Amniotic stem cell (primary cell): Measurements from ENCODE around the gene CYCS.
A peak's percentile ranks its signal among the peaks of the same experiment; 100 is the strongest.

ENCODE experiments used
- DNase-seq: peaks from one replicate; lab custom pipeline; 2025; lab: John Stamatoyannopoulos, UW

Gene CYCS

DNA sequence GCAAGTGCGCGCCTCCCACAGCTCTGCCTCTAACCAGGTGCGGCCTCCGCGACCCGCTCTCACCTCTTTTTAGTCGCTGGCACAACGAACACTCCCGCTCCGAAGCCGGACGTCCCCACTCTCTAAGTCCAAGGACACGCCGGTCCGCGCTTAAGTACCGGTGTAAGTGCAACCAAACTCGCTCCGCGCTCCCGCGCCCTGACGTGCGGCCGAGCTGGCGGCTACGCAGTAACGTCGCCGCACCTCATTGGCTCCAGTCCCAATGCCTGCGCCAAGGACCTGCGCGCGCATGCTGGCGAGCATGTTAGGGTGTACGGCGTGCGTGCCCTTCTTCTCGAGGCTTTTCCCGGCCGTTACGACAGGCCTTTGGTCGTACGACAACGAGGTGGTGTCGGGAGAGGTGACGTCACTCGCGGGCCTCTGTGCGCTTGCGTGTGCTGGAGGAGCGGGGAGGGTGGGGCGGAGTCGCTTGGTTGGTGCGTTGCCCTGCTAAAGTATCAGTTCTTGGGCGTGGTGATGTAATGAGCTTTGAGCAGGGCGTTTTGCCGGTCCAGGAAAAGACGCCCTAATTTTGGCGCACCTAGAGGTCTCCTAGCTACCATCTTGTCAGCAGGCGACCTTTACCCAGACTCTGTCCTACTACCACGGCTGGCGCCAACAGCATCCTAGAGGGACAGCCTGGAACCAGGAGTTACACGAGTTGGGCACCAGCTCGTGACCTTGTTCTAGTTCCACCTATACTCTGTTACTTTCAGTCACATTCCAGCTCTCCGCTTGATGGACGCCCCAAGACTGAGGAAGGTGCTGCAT is at the start of gene CYCS:
CYCS (minus strand) TSS at position 124 of the 810 bp plus-strand sequence. CDS start 1,141 bp downstream, outside the sequence.
- peak; percentile 100 for DNase-seq

DNA sequence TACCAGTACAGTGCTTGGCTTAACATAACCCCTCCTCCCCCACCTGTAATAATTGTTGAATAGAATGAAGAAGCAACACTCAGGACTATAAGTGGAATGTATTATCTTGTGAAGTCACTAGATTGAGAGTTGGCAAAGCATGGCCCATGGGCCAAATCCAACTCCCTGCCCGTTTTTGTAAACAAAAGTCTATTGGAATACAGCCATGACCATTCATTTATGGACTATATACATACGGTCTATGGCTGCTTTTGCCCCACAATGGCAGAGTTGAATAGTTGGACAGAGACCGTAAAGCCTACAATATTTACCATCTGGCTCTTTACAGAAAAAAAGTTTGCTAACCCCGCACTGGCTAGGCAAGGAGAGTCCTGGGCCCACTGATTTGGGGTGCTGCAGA is 48.1 kb upstream of the CYCS start:
- no peak for DNase-seq

DNA sequence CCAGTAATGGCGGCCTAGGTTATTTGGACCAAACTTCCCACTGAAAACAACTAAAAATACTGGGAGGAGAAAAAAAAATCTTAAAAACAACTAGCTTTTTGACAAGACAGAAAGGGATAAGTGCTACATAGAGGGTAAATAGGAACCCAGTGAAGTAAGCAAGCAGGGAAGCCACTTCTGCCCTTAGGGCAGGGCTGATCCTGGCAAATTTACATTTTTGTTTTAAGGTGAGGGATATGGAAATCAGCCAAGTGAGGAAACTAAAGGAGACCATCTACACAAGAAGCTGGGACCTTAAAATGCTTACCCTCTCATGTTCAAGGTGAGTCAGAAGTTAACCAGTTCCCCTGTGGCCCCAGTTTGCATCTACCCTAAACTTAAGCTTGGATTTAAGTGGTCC is 46.5 kb upstream of the CYCS start:
- no peak for DNase-seq

DNA sequence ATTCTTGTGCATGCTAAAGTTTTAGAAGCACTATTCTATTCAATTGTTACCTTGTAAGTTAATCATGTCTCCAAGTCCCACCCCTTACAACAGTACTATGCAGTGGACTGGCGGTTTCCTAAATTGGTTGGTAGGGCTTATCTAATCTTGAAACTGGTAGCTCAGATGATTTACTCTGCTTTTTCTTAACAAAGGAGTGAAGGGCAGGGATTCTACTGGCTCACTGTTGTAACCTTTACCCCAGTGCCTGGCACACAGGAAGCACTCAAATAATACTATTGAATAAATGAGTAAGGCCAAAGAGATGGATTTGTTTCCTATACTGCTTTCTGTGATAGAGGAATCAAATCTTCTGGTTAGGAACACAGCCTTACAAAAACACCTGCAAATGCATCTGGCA is 46.0 kb upstream of the CYCS start:
- DNase-seq = no peak

DNA sequence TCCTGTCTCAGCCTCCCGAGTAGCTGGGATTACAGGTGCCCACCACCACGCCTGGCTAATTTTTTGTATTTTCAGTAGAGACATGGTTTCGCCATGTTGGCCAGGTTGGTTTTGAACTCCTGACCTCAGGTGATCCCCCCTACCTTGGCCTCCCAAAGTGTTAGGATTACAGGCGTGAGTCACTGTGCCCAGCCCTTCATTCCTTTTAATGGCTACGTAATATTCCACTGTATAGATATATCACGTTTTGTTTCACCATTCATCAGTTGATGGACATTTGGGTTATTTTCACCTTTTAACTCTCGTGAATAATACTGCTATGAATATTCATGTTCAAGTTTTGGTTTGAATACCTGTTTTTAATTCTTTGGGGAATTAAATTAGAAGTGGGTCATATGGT is 44.6 kb upstream of the CYCS start:
- no peak for DNase-seq

DNA sequence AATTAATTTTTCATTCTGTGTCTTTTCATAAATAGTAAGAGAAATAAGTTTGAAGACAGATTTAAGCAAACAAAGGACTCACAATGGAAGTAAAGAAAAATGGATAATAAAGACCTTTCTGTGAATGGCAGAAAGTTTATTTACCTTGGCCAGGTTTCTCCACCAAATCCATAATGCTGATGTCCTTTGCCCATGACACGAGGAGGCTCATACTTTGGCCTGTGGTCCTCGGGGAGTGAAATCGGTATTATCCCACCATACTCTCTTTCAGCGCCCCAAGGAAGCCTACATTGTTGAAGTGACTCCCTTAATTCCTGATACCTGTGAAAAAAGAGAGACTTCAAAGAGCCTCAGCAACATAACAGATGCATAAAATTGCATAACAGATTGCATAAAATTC is 43.1 kb upstream of the CYCS start:
- DNase-seq = no peak

DNA sequence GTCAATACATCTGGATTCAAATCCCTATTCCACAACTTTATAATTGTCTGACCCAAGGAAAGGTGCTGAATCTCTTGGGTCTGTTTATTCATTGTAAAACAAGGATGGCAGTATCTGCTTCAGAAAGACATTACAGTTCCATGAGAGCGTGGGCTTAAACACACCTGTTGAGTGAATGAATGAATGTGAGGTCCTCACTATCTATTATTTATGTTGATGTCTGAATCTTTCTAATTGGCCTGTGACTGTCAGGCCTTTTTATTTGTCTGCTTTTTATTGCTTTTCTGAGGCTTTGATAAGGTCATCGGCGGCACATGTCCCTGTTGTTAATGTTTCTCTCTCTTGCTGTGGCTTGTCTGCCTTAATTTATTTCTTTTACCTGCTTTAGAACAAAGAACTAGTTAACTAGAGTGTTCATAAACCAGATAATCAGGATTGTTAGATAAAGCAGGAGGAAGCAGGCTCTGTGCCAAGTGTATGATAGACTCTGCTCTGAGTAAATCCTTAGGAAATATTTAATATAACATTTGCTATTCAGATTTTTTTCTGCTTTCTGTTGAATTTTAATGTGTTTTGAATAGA is 42.3 kb upstream of the CYCS start:
- no peak for DNase-seq

DNA sequence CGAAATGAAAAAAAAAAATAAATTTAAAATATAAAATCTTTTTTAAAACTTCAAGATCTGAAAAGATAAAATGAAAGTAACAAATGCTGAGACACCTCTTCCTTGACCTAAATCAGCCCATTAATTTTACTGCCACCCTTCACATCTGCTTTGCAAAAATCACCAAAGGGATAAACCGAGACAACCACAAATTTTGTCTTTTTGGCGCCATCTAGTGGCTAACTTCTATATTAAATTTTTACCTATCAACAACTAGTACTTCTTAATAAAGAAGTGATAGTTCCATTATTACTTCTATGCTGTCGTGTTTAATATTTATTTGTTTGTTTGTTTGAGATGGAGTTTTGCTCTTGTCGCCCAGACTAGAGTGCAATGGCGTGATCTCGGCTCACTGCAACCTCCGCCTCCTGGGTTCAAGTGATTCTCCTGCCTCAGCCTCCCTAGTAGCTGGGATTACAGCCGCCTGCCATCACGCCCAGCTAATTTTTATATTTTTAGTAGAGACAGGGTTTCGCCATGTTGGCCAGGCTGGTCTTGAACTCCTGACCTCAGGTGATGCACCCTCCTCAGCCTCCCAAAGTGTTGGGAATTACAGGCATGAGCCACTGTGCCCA is 35.0 kb upstream of the CYCS start:
- peak; percentile 7 for DNase-seq

DNA sequence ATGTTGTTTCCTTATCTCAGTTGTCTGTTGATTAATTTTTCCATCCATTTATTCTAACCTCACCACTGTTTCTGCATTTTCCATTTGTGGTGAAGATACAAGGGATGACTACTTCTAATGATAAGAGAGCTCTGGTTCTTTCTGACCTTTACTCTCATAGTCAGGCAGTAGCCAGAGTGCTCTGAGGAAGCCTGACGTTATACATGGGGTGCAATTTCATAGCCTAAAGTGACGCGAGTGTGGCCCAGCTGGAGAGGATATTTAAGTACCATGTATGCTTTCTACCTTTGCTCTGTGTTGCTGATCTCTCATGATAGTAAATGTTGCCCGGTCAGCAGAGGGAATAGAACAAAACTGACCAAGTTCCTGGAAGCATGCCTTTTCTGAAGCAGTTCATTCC is 33.9 kb upstream of the CYCS start:
- no peak for DNase-seq

DNA sequence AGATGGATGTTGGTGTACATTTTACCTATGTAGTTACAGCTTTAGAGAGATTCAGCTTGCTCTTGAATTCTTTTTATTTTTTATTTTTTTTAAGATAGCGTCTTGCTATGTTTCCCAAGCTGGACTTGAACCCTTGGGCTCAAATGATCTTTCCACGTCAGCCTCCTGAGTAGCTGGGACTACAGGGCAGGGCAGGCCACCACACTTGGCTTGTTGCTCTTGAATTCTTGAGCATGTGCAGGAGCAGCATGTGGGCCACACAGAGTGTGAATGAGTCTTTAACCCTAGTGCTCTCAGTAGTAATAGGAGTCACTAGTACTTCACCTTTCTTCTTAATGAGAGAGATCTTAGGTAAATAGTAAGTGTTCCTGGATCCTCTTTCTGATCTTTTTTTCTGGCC is 26.7 kb upstream of the CYCS start:
- no peak for DNase-seq

DNA sequence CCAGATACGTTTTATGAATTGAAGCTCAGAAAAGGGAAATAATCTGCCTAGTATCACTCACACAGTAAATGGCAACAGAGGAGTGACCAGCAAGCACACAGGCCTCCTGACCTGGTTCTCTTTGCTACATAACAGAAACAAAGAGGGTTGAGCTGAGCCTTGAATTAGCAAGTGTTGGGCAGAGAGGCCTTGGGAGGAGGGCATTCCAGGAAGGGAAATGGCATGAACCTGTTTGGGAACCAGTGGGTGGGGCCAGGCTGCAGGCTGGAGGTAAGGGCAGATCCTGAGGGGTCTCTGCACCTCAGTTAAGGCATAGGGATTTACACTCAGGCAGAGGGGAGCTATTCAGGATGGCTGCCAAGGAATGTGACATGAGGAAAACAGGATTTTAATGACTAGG is 24.8 kb upstream of the CYCS start:
- no peak for DNase-seq

DNA sequence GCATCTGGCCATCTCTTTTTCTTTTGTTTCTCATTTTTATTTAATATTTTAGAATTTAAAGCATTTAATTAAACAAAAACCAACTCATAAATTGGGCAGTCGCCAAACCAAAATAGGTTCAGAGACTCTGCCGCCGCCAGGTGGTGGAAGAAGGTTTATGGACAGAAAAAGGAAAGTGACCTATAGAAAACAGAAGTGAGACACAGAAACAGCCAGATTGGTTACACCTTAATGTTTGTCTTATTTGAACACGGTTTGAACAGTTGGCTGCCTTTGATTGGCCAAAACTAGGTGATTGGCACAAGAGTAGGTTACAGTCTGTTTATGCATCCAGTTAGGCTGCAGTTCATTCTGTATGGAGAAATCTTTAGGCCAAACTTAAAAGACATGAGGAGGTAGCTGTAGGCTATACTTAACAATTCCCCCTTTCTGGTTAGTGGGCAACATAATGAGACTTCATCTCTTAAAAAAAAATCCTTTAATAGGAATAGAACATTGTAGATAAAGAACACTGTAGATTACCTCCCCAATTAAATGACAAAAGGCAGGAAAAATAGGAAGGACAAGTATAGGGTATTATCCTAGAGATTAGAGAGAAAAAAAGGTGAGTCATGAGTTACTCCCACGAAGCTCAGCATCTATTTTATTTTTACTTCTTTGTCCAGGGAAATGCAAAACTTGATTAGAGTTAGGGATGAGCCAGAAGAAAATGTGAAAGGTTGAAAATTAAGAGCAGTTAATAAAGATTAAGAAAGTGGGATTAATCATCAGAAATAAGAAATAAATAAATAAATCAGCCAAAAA is 23.9 kb upstream of the CYCS start:
- no peak for DNase-seq

DNA sequence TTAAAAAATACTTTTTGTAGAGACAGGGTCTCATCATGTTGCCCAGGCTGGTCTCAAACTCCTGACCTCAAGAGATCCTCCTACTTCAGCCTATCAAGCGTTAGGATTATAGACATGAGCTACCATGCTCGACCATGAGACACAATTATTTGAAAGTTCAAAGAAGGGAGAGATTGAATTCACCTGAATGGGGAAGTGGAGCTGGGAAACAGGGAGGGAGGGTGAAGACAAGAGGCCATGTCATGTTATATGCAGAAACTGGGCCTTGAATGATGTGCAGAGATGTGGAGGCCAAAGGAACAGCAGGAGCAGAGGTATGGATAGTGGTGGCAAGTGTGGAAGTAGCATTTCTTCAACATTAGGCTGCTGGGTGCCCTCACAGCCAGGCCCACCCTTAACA is 18.7 kb upstream of the CYCS start:
- no peak for DNase-seq

DNA sequence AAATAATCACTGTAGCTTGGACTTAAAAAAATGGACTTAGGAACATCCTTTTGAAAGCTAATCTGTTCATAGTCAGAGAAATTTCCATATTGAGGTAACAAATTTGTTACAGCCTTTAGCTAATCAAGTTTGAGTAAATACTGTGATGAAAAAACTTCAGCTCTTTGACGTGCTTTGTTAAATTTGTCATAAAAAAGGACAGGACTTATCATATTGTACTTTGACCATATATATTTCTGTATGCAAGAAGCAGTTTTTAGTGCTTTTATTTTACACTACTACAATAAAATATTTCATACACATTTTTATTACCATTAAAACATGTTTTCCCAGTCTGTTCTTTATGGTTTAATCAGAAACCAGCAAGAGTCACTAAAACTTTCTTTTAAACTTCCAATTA is 14.5 kb upstream of the CYCS start:
- no peak for DNase-seq

DNA sequence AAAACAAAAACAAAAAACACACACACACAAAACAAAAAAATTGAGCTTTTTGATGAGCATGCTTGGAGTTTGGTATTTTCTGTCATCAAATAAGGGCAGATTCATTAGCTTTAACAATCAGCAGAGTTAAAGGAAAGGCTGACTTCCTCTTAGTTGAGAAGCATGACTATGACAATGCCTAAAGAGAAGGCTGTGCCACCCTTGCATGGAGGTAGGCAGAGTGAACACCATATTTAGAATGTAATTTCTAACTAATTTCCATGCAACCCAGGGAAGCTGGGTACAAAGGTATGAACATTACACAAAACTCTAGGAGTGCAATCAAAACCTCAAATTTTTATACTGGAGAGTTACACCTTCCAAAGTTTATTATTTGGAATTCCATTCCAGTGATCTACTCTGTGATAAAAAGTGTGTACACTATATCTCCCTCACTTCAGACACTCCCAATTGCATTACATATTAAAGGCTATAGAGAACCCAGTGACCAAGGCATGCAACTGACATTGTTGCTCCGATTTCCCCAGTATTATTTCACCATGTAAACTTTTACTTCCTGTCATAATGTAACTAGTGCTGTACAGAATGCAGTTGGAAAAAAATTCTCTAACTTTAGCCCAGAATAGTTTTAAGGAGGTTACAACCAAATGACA is 9.4 kb upstream of the CYCS start:
- no peak for DNase-seq

DNA sequence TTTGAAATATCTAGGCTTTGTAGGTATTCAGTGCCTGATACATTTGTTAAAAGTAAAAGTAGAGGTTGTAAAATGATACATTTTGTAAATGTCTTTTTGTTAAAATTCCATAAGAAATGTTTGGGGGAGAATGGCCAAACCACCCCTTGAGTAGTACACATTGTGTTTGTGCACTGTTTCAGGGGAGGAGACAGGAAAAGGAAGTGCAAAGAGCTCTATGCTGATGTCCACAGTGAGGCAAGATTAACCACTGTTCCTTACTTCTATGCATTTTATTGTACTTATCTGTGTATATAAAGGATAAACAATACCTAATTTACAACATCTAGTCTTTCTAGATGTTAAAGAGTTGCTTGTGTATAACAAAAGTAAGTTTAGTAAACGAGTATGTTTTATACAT is 7.4 kb upstream of the CYCS start:
- no peak for DNase-seq

DNA sequence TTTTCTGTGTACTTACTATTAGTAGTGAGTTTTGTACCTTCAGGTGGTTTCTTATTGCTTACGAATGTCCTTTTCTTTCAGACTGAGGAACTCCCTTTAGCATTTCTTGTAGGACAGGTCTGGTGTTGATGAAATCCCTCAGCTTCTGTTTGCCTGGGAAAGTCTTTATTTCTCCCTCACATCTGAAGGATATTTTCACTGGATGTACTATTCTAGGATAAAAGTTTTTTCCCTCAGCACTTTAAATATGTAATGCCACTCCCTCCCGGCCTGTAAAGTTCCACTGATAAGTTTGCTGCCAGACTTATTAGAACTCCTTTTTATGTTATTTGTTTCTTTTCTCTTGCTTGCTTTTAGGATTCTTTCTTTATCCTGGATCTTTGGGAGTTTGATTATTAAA is 1.7 kb upstream of the CYCS start:
- no peak for DNase-seq

DNA sequence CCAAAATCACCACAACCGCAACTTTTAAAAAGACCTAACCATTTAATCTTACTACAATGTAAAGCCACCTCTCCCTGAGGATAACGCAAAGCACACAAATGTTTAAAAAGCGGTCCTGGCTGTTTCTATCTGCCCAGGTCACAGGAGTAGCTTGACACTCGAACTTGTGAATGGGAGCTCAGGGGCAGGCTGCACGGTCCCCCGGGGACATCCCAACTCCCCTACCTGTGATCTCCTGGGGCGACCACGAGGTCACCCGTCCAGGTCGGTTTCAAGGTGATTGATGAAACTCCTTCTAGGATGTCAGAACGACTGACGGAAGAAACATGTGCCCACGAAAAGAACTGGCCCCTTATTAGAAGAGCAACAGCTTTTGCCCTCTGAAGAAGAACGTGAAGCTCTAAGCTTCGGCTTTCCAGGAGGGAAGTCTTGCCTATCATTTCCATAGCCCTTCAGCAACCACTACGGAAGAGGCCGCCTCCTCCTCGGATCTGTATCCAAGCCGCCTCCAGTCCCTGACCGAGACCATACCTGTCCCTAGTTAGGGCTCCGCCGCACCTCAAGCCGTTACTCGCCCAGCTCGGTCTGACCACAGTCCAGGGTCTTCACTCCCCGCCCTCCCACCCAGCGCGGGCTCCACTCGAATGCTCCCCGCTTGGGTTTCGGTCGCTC is 459 bp downstream of the CYCS start:
- no peak for DNase-seq

DNA sequence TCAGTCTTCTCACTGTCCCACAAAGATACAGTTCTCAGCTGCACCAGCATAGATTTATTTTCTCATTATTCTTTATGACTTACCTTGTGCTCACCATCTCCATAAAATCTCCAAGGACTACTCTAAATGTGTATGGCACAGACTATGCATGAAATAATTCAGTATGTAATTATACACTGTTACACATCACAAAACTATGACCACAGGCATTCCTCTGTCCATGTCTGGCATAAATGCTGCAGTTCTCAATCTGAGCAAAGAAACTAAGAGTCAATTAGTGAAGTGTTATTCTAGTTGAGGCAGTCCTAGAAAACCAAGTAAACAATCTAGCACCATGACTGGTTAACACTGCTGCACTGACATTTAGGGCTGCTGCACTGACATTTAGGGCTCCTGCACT is 2.7 kb downstream of the CYCS start:
- peak; percentile 18 for DNase-seq

DNA sequence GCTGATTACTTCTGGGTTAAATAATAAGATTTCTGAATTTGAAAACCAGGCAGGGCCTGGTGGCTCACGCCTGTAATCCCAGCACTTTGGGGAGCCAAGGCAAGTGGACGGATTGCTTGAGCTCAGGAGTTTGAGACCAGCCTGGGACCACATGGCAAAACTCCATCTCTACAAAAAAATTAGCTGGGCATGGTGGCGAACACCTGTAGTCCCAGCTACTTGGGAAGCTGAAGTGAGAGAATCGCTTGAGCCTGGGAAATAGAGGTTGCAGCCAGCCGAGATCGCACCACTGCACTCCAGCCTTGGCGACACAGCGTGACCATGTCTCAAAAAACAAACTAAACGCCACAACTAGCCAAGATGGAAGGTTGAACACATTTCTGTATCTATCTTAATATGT is 3.5 kb downstream of the CYCS start:
- DNase-seq = no peak

DNA sequence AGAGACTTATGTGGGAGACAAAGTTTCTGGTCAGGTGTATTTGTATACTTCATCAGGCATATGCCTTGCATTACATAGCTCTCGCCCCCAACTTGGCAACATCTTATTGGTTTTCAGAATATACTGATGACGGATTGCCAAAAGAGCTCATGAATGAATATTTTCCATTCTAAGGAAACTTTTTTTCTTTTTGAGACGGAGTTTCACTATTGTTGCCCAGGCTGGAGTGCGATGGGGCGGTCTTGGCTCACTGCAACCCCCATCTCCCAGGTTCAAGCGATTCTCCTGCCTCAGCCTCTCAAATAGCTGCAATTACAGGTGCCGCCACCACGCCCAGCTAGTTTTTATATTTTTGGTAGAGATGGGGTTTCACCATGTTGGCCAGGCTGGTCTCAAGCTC is 6.0 kb downstream of the CYCS start:
- DNase-seq = no peak
